IMR-90 (cell line): ENCODE measurements around the gene ZXDC.

ENCODE experiments used
- BHLHE40 ChIP-seq: fragments of 150-350 bp; IDR thresholded peaks from 2 replicates; pipeline ENCODE4 v1.6.1; 2016; ENCODE audit warnings: mild to moderate bottlenecking, low read depth, low read length
- CEBPB ChIP-seq: IDR thresholded peaks from 2 replicates; pipeline ENCODE4 v1.6.1; 2012; ENCODE audit warnings: low read depth, low read length, improper control_type of control experiment
- CHD1 ChIP-seq: IDR thresholded peaks from 2 replicates; pipeline ENCODE4 v1.6.1; 2012; ENCODE audit warnings: low read depth, low read length, improper control_type of control experiment
- CTCF ChIP-seq: conservative IDR thresholded peaks from 2 replicates; pipeline ENCODE4 v1.5.1; 2012; ENCODE audit warnings: mild to moderate bottlenecking, low read depth, low read length, improper control_type of control experiment
- FOS ChIP-seq: fragments of 150-350 bp; IDR thresholded peaks from 2 replicates; pipeline ENCODE4 v1.6.1; 2016; ENCODE audit warnings: low read depth, low read length
- MAFK ChIP-seq: IDR thresholded peaks from 2 replicates; pipeline ENCODE4 v1.6.1; 2012; ENCODE audit warnings: low read depth, low read length, improper control_type of control experiment
- MAZ ChIP-seq: IDR thresholded peaks from 2 replicates; pipeline ENCODE4 v1.6.1; 2012; ENCODE audit warnings: low read depth, mild to moderate bottlenecking, low read length, improper control_type of control experiment, moderate library complexity, borderline replicate concordance
- MXI1 ChIP-seq: IDR thresholded peaks from 2 replicates; pipeline ENCODE4 v1.6.1; 2012; ENCODE audit warnings: low read depth, mild to moderate bottlenecking, low read length, moderate library complexity, borderline replicate concordance
- POLR2A ChIP-seq: IDR thresholded peaks from 2 replicates; pipeline ENCODE4 v1.6.1; 2012; ENCODE audit warnings: mild to moderate bottlenecking, low read depth, low read length
- RAD21 ChIP-seq: IDR thresholded peaks from 2 replicates; pipeline ENCODE4 v1.6.1; 2012; ENCODE audit warnings: low read length, improper control_type of control experiment
- RCOR1 ChIP-seq: IDR thresholded peaks from 2 replicates; pipeline ENCODE4 v1.6.1; 2012; ENCODE audit warnings: mild to moderate bottlenecking, low read length, improper control_type of control experiment; ENCODE audit not compliant: insufficient replicate concordance
- SMC3 ChIP-seq: fragments of 150-350 bp; IDR thresholded peaks from 2 replicates; pipeline ENCODE4 v1.6.1; 2016; ENCODE audit warnings: low read depth, mild to moderate bottlenecking, antibody characterized with exemption, low read length, moderate library complexity
- USF2 ChIP-seq: fragments of 150-350 bp; IDR thresholded peaks from 2 replicates; pipeline ENCODE4 v1.6.1; 2017; ENCODE audit warnings: mild to moderate bottlenecking, antibody characterized with exemption, low read length, low read depth
- TF ChIP-seq, protein P1 (sequence below): fragments of 150-350 bp; IDR thresholded peaks from 2 replicates; pipeline ENCODE4 v1.6.1; 2016; ENCODE audit warnings: low read depth, mild to moderate bottlenecking, low read length, moderate library complexity, borderline replicate concordance

GRCh38 chr3:126493739-126494138 is 18.0 kb upstream of the ZXDC start:
- TF ChIP-seq MAFK (no peak), CTCF (no peak), POLR2A (no peak), RAD21 (no peak), FOS (no peak), CHD1 (no peak), USF2 (no peak), MXI1 (no peak), SMC3 (no peak), BHLHE40 (no peak), CEBPB (no peak), RCOR1 (no peak), MAZ (no peak)
- TF ChIP-seq, protein P1, sequence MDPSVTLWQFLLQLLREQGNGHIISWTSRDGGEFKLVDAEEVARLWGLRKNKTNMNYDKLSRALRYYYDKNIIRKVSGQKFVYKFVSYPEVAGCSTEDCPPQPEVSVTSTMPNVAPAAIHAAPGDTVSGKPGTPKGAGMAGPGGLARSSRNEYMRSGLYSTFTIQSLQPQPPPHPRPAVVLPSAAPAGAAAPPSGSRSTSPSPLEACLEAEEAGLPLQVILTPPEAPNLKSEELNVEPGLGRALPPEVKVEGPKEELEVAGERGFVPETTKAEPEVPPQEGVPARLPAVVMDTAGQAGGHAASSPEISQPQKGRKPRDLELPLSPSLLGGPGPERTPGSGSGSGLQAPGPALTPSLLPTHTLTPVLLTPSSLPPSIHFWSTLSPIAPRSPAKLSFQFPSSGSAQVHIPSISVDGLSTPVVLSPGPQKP: no peak
